ENCODE measurements around the gene ADGRV1.

- TF ChIP-seq POLR2AphosphoS5 (IDR thresholded peaks at IDR 0.05; ENCODE audit: borderline replicate concordance, low read depth, low read length) (no peak), EZH2 (IDR thresholded peaks at IDR 0.05) (no peak)
Observed at GRCh38 chr5:91049112-91049511, 490.5 kb downstream of the ADGRV1 start.

All from SK-N-MC (cell line).